ENCODE data around the gene CAMTA1.

The CAMTA1 gene

DNA sequence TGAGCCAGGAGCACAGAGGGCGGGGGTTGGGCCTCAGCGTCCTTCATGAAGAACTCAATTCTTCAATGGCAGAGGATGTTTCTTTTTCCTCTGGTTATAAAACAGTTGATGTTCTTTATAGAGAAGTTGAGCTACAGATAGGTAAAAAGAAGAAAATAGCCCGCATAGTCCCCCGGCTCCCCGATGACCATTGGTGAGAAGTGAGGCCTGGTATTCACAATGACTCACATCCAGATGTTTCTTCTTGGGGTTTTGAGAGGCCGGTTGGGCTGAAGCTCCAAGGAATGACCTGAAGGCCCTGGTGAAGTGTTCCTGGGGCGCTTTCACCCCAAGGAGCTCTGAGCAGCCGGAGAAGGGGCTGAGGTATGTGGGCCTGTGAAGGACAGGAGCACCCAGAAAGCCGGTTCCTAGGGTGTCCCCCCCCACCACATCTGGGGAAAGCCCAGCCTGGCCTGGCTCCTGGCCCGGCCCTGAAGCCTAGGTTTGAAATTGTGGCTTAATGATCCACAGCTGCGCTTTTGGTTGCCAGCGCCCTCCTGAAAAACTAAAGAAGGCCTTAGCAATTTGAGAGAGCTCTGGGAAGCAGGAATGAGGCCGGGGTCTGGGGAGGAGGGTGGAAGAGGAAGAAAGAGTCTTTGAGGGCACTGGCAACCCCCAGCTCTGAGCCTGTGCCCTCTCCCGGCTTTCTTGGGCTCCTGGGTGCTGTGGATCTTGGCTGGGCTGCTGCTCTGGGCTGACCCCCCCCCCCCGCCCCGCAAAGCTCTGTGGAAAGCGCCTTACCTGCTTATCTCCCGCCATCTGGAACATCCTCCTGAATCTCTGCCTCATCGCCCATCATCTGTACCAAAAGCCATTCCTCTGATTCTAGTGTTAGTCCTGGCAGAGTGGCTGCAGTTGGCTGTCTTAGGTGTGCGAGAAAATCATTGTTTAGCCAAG is 444.7 kb downstream of the CAMTA1 start:
- no peak for DNase-seq (ENCODE audit: low spot score)

DNA sequence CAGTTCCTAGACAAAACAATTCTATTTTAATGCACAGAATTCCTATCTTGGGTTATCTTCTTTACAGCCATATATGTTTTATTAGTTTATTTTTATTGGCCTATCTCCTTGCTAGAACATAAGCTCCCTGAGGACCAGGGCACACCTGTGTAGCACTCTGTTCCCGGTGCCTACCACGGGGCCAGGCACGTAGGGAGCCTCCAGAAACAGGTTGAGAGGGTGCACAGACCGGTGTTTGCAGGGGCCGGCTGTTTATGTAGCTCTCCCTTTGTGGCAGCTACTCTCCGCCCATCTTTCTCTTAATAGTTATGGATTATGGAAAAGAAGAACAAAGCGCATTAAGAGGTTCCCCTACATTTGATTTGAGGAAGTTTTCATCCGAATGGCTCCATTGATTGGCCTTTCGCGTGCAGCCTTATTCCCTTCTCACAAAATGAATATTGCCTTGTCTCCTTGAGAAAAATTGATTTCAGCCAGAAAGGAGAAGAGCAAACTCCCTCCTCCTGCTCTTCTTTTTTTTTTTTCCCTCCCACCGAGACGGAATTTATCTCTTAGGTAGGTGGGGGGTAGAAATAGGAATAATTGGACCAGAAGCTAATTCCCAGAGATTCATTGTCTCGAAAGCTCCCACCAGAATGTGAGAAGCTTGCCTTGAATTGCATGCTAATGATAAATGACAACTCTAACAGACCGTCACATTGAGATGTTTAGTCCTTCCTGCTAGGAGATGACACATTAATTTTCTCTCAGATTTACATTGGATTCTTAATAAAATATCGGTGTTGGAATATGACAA is 447.4 kb downstream of the CAMTA1 start:
- DNase-seq (ENCODE audit: low spot score): no peak

DNA sequence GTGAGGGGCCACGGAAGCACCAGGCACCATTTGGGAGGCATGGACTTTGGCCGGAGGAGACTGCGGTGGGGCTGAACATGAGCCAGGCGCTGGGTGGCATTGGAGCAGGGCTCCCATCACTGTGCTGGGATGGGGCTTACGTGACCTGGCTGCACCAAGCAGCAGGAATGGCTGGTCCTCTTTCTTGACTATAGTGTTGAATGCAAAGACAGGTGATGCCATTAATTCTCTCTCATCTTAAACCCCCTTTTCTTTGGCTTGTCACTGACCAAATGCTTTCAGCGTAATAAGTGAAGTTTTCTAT is 447.9 kb downstream of the CAMTA1 start:
- no peak for DNase-seq (ENCODE audit: low spot score)

DNA sequence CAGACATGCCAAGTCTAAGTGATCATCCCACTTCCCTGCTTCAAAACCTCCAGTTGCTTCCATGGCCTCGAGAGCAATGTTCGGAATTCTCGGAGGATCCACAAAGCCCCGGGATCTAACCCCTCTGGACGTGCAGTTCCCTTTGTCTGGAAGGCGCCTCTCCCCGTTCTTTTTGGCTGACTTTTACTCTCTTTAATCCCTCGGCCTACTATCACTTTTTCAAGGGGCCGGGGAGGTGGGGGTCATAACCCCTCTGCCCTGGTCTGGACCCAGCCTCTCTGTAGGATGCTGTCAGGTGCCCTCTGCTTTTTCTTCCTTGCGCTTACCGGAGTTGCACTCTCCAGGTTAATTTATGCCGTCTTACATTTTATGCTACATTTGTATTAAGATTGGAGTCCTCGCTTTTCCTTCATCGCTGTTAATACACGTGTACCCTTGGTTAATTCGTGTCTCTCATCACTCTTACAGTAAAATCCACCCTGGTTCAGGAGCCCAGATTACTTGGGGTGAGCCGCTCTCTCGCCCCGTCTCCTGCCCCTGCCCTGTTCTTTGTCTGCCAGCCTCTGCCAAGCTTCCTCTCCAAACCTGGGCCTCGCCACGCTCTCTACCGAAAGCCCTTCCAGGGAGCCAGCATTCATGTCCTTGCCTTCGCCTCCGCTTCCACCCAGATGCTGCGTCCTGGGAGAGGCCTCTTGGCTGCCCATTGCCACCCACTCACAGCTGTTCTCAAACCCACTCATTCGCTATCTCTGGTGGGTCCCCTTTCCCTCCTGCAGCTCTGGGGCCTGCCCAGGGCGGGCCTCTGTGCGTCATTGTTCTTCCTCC is 448.6 kb downstream of the CAMTA1 start:
- no peak for DNase-seq (ENCODE audit: low spot score)

DNA sequence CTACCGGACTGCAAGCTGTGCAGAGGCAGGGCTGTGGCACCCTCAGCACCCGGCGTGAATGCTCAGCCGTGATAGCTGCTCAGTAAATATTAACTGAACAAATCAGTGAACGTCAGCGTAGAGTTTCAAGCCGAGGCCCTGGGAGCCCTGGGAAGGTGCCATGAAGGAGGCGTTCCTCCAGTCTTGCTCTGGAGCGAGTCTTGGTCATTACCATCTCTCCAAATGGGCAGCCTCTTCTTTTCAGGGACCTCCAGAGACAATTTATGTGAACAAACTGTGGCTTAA is 449.2 kb downstream of the CAMTA1 start:
- DNase-seq (ENCODE audit: low spot score): no peak

DNA sequence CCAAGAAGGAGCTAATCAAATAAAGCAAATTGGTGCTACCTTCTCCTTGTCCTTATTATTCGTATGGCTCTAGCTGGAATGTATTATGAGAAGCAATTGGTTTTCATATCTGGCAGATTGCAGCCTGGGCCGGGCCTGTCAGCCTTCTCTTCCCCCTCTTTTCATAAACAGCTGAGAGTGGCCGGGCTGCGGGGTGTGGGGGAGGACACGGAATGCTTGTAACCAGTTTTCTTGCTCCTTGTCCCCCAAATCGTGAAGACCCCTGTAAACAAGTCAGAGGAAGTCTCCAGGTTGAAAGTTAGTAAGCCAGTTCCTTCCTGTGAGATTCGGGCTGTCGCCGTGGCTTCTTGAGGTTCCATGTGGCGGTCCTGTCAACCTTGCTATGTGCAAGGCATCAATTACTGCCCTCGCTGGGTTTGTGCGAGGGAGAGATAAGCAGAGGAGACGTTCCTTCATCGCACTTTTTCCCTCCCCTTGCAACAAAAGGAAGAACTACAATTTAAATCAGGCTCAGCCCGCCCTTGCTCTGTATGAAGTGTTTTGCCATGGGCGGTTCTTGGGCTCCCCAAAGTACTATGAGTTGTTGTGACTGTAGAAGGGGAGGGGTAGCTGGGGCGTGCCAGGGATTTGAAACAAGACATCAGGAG is 450.7 kb downstream of the CAMTA1 start:
- DNase-seq (ENCODE audit: low spot score): no peak

DNA sequence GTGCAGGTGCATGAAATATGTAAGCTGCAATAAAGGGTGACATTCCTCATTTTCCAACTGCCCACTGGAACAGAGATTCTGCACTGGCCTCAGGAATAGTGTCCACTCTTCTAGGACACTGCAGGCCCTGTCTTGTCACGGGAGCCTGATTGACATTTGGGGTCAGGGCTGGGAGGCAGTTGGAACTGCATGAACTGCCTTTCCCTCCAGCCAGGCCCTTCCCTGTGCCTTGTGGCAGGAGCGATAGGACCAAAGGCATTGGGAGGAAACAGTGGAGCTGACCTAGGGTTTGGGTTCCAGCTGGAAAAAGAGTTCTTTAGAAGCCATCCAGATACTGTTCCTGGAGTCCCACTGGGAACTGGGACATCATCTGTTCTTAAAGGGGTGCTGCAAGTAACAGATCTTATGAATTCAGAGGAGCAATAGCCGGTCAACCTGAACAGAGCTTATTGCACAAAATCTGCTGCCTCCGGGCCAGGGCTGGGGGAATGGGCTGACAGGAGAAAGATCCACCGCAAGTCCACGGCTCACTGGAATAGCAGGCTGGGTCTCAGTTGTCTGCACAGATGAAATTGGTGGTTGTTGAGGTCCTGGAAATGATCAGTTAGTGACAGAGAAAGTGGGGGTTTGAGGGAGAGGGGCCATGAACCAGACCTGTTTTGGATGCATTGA is 451.7 kb downstream of the CAMTA1 start:
- DNase-seq (ENCODE audit: low spot score): no peak

DNA sequence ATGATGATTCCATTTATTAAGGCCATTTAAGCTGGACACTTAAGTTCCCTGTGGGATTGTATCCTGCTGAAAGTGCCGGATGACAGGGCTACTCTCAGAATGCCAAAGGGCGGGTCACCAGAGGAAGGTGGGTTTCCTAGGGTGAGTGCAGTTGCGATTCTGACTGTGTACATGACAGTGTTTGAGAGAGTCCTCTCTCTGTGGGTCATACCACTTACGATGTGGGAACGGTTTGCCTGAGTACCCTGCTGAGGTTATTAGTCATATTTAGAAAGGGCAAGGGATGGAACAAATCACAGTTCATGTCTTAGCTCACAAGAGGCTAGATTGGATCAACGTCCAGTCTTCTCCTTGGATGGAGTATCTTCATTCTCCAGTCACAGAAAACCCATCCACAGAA is 461.9 kb downstream of the CAMTA1 start:
- no peak for DNase-seq (ENCODE audit: low spot score)

DNA sequence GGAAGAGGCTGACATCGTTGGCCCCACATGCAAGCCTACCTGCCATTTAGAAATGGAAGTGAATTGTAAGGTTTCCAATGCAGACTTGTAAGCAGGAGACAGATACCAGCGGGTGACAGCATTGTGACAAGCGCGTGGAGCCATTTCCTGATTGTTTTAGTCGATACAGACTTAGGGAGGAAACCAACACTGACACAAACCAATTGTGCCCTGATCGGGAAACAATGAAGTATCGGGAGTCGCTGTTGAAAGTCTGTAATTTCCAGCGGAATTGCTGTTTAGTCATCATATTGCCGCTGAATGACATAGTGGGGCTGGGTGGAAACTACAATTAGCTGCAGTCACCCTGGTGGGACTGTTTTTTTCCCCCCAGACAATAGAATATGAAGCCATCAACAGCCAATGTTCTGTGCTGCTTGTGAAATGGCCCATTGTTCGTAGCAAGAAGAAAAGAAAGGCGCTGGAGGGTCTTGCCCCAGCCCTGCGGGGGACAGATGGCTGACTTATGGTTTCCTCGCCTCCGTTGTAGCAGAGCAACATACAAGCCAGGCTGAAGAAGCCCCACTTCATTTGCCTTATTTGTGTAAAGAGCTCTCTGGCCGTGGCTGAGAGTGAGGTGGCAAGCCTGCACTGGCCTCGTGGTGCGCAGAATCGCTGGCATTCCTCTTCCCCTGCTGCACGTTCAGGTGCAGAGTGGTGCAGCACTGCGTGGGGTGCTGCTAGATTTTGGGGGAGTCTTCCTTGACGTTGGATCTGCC is 462.7 kb downstream of the CAMTA1 start:
- DNase-seq (ENCODE audit: low spot score): peak; percentile 57

DNA sequence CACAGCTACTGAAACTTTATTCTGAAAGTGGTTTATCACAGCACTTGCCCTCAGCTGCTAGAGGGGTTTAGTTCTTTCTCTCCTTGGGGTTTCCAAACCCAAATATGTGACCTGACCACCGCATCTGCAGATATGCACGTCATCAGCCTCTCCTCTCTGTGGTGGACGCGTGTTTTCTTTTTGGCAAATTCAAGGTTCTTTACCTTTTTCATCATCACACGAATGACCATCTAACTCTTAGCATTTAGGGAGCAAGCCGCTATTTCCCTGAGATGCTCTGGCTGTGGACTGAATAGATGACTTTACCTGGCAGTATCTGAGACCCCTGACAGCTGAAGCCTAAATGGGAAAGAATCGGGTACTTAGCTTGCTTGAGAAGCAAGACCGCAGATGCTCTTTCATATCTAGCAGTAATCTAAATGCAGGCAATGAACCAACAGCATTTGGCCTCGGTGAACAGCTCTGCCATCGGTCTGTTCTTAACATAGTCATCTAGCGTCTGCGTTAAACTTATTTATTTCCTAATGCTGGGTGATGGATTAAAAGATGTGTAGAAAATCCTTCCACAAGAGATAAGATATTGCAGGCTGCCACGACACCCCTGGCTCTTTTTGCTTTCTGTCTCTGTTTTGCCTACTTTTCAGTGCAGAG is 463.4 kb downstream of the CAMTA1 start:
- no peak for DNase-seq (ENCODE audit: low spot score)

DNA sequence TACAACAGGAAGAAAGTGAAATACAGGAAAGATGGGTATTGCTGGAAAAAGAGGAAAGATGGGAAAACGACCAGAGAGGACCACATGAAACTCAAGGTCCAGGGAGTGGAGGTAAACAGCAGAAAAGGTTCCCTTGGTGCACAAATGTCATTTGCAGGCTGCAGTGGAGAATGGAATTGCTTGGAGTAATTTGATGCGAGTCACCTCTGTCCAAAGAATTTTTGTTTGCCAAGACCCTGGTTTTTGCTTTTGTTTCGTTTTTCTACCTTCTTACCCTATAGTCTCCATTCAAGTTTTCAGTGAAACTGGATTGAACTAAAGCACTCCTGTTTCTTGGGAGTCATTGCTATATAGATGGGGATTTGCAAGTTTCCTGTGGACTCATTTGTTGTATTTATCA is 464.3 kb downstream of the CAMTA1 start:
- no peak for DNase-seq (ENCODE audit: low spot score)

DNA sequence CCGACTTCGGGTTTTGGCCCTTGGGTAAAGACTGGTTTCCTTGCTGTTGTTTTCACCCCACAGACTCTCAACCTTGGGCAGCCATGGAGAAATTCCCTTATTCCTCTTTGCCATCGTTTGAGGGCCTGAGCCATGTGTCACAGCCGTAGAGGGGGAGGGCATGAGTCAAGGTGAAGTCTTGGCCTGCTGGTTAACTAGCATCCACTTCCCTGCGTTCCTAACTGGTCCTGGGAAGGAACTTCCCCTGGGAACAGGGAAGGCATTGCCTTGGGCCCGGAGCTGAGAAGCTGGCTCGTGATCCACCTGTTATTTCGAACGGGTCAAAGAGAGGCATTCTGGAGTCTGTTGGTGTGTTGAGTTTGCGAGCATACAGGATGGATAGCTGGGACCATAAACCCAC is 464.9 kb downstream of the CAMTA1 start:
- DNase-seq (ENCODE audit: low spot score): no peak

DNA sequence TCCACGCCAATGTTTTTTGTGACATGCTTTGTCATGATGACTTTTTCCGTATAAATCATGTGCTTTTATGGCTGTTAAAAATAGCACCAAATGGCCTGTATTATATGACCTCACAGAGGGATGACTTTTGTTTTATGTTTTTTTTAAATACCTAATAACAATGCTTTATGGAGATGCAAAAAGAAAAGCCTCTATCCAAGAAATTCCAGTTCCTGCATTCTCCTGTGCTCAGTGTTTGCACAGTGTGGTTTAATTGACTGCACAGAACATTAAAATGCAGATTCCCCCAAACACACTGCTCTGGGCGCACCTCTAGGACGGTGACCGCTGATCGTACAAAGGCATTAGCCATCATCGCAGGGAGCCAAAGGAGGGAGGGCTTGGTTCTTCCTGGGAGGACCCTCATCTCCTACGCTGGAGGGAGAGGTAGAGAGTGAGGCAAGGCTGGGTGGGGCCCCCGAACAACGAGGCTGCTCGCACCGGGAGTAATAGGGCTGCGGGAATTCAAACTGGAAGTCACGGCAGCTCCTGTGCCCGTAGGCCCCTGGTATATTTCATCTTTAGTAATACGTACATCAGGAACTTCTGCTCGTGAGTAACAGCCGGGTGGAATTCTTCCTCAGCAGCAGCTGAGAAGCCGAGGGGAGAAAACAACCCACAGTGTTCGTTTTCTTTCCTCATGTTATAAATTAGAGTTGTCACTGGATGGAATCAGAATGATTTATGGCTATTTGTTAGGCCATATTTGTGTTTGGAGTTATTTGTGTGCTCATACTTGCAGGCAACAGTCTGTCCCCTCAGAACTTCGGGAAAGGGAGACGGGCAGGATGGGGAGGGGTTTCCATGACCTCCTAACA is 465.6 kb downstream of the CAMTA1 start:
- DNase-seq (ENCODE audit: low spot score): no peak

DNA sequence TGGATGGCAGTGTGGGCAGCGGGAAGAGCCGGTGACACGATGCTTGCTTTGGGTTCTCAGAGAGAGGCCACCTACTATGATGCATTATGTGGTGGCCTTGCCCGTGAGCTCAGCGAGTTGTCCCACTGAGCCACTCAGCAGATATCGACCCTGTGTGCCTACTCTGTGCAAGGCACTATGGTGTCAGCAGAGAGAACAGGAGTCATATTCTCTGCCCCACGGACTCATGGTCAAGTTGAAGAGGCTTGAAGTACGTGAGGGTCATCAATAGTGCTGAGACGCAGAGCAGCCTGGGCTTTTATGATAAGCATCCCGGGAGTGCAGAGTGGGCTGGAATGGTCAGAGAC is 466.2 kb downstream of the CAMTA1 start:
- DNase-seq (ENCODE audit: low spot score): no peak

DNA sequence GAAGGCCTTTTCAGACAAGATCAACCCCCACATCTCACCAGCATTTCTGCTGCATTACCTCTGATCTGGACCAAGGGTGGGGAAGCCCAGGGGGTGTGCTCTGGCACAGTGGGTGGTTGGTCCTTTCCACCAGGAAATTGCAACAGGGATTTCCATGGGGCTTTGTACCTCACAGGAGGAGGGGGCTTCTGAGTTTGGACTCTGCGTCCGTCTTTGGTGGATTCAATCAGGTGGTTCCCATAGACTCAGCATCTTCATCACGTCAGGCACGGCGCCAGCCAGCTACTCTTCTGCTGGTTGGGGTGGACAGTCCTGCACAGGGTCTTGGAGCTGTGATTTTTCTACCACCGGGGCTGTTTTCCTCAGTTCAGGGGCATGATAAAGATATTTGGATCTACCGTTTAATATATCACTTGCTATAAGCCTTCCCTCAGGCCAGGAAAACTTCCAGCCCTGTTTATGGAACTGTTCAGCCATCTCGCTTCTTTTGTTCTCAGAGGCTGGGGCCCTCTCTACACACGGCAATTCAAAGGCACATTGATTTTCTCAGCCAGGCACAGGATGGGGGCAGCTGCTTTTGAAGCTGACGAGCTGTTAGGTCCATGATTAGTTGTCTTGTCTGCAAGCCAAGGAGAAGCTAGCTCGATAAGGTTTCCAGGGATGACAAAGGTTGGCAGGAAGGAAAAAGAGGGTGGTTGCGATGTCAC is 467.3 kb downstream of the CAMTA1 start:
- peak; percentile 10 for DNase-seq (ENCODE audit: low spot score)

DNA sequence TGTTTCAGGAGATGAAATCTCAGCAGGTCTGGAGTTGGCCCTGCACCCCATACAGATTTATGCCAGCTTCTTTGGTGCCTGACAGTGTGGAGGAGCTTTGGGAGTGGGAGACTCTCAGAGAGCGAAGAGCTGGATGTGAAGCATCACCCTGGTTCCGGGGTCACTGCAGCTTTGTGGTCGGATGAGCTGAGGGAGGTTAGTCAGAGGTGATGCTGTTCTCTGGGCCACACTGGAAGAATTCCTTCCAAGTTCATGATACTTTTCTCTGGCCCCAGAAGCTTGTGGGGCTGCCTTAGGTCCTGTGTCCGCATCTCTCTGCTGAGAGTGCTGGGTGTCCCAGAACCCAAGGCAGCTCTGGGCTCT is 467.8 kb downstream of the CAMTA1 start:
- no peak for DNase-seq (ENCODE audit: low spot score)

DNA sequence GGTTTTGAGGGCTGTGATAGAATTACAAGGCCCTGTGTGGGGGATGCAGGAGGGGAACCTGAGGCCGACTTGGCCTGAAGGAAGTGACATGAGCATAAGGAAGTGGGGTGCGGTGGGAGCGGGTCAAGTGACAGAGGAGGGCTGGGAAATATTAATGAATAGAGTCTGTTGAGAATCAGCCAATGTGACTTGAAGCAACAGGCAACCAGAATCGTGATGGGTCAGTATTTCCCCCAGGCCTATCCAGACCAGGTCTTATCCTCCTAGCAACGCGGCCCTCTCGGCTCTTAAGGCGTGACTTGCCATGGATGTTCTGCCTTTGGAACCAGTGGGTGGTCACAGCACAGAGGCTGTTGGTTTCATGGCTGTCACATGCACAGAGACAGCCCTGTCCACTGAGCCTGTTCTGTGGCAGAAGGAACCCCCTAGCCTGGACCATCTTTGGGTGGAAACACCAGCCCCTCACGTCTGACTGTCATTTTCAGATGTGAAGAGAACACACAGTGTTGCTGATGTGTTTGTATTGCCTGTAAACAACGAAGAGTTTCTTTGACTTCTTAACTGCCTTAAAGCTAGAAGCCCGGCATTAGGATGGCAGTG is 468.8 kb downstream of the CAMTA1 start:
- DNase-seq (ENCODE audit: low spot score): no peak

DNA sequence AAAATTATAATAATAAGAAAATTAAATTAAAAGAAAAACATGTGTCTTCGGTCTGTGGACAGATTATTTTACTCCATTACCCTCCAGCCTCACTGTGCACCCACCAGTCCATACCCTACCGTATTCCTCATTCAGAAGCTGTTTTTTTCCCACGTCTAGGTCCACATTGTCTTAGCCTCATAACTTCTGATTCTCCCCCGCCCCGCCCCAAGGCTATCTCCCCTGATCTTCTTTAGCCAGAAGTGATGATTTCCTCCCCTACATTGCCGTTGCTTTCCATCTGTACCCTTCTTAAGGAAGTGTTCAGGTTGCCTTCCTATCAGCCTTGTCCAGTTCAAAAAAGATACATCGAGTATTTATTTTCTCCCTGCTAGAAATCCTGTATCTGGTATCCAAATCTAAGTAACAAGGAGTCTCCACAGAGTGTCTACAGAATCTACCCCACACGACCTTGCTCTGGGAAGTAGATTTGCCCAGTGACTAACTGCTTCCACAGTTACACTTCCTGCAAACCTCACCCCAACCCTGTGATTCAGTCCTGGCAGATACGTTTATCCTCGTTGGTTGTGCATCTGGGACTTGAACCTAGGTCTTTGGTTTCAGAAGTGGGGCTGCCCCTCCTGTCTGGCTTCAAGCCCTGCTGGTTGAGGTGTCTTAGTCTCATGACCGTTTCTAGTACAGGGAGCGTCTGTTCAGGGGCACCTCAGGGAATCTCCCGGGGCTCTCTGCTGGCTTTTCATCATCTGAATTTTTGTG is 470.2 kb downstream of the CAMTA1 start:
- DNase-seq (ENCODE audit: low spot score): no peak

All from pons (tissue), 1 donor.